SK-N-MC (cell line): ENCODE measurements around the gene LTB.

Source experiments
- DNase-seq: peaks from one replicate; pipeline ENCODE4 v3.0.0-alpha.2; 2011; ENCODE audit warnings: low read depth, low spot score
- H3K27ac ChIP-seq: fragments of 200-600 bp; sonication (generic); 2 replicates; pipeline ENCODE4 v1.5.1; 2016; ENCODE audit warnings: mixed run types
- H3K36me3 ChIP-seq: fragments of 200-600 bp; sonication (generic); 2 replicates; pipeline ENCODE4 v1.6.1; 2017; ENCODE audit warnings: antibody characterized with exemption, low read length, mixed read lengths; ENCODE audit not compliant: insufficient read depth
- H3K4me3 ChIP-seq: fragments of 200-600 bp; sonication (generic); 2 replicates; pipeline ENCODE4 v1.5.1; 2016
- H3K9ac ChIP-seq: fragments of 200-600 bp; sonication (generic); 2 replicates; pipeline ENCODE4 v1.8.0; 2017; ENCODE audit warnings: mixed run types, mixed read lengths; ENCODE audit not compliant: insufficient read length
- H3K9me3 ChIP-seq: fragments of 200-600 bp; sonication (generic); 2 replicates; pipeline ENCODE4 v1.6.1; 2017; ENCODE audit warnings: low read depth, mild to moderate bottlenecking, antibody characterized with exemption, low read length, moderate library complexity, mixed read lengths
- EZH2 ChIP-seq: fragments of 200-600 bp; sonication (generic); IDR thresholded peaks from one replicate; pipeline ENCODE4 v1.6.1; 2017; ENCODE audit warnings: antibody characterized with exemption
- FOXP2 ChIP-seq: optimal IDR thresholded peaks from 2 replicates; pipeline ENCODE3; 2011; ENCODE audit warnings: mild to moderate bottlenecking, moderate library complexity; ENCODE audit not compliant: insufficient read depth; ENCODE audit errors: extremely low read length, control extremely low read depth
- POLR2AphosphoS5 ChIP-seq: IDR thresholded peaks from 2 replicates; pipeline ENCODE4 v1.6.1; 2012; ENCODE audit warnings: mild to moderate bottlenecking, low read depth, low read length, borderline replicate concordance

The LTB gene

GRCh38 chr6:31582230-31582643 is at the start of gene LTB:
Gene LTB (minus strand): TSS chr6:31582424. CDS start chr6:31582417, 7 bp downstream.
- no peak for TF ChIP-seq FOXP2
- TF ChIP-seq POLR2AphosphoS5: no peak
- TF ChIP-seq EZH2: no peak
- H3K27ac ChIP-seq: no peak within 1 kb of the TSS
- DNase-seq: no peak
- peak within 1 kb of the TSS; percentile 81 for H3K9ac ChIP-seq
- no peaks in the 10 kb centered on the region for H3K9me3 ChIP-seq
- no peaks in the 10 kb centered on the region for H3K36me3 ChIP-seq
- H3K4me3 ChIP-seq: peak within 1 kb of the TSS; percentile 88

GRCh38 chr6:31631681-31632278 is 49.6 kb upstream of the LTB start:
- Histone ChIP-seq H3K4me3 (no peak overlapping the region), H3K9me3 (no peaks in the 10 kb centered on the region), H3K9ac (no peak overlapping the region), H3K36me3 (peaks cover 100% of the 10 kb centered on the region), H3K27ac (no peak overlapping the region)
- TF ChIP-seq POLR2AphosphoS5 (no peak), FOXP2 (no peak), EZH2 (no peak)
- no peak for DNase-seq

- no peak overlapping the region for H3K27ac ChIP-seq
- DNase-seq: no peak
- no peak overlapping the region for H3K9ac ChIP-seq
- H3K4me3 ChIP-seq: no peak overlapping the region
- no peak for TF ChIP-seq EZH2
- no peak for TF ChIP-seq FOXP2
- no peak for TF ChIP-seq POLR2AphosphoS5
- H3K9me3 ChIP-seq: no peaks in the 10 kb centered on the region
- H3K36me3 ChIP-seq: peaks cover 100% of the 10 kb centered on the region
These were observed 49.0 kb upstream of the LTB start for GRCh38 chr6:31631209-31631608.

GRCh38 chr6:31630177-31630934 is 48.1 kb upstream of the LTB start:
- peaks cover 100% of the 10 kb centered on the region for H3K36me3 ChIP-seq
- H3K27ac ChIP-seq: no peak overlapping the region
- no peak overlapping the region for H3K9ac ChIP-seq
- TF ChIP-seq FOXP2: no peak
- TF ChIP-seq POLR2AphosphoS5: 0 out of 2 replicates have a peak, but pooled peaks have one; percentile 13
- no peak for DNase-seq
- no peaks in the 10 kb centered on the region for H3K9me3 ChIP-seq
- H3K4me3 ChIP-seq: no peak overlapping the region

GRCh38 chr6:31629014-31629413 is 46.8 kb upstream of the LTB start:
- no peak overlapping the region; the same call in 1 of the 2 replicates for H3K27ac ChIP-seq
- H3K9me3 ChIP-seq: no peaks in the 10 kb centered on the region
- no peak overlapping the region for H3K4me3 ChIP-seq
- H3K9ac ChIP-seq: no peak overlapping the region
- TF ChIP-seq FOXP2 (no peak), POLR2AphosphoS5 (no peak), EZH2 (no peak)
- no peak for DNase-seq
- peaks cover 100% of the 10 kb centered on the region for H3K36me3 ChIP-seq

- Histone ChIP-seq H3K9ac (no peak overlapping the region), H3K27ac (no peak overlapping the region), H3K9me3 (no peaks in the 10 kb centered on the region), H3K4me3 (no peak overlapping the region), H3K36me3 (peaks cover 100% of the 10 kb centered on the region)
- DNase-seq: no peak
- TF ChIP-seq FOXP2: no peak
These were observed 45.6 kb upstream of the LTB start for GRCh38 chr6:31627690-31628287.

GRCh38 chr6:31626952-31627351 is 44.7 kb upstream of the LTB start:
- TF ChIP-seq EZH2 (no peak), FOXP2 (no peak), POLR2AphosphoS5 (no peak)
- Histone ChIP-seq H3K36me3 (peaks cover 100% of the 10 kb centered on the region), H3K9me3 (no peaks in the 10 kb centered on the region), H3K4me3 (no peak overlapping the region), H3K27ac (no peak overlapping the region), H3K9ac (no peak overlapping the region)
- DNase-seq: no peak

GRCh38 chr6:31624070-31624469 is 41.8 kb upstream of the LTB start:
- Histone ChIP-seq H3K27ac (no peak overlapping the region), H3K9ac (no peak overlapping the region), H3K36me3 (peaks cover 78% of the 10 kb centered on the region), H3K4me3 (no peak overlapping the region), H3K9me3 (no peaks in the 10 kb centered on the region)
- no peak for DNase-seq
- TF ChIP-seq FOXP2: no peak
- no peak for TF ChIP-seq EZH2
- TF ChIP-seq POLR2AphosphoS5: no peak
